Astrocyte (in vitro differentiated cells and primary cell): ENCODE data around the gene DNAAF5. TPM values are rescaled to one million over a fixed set of nuclear protein-coding genes. Genes with fewer than 3 reads are reported as not detected.
"Not testable (repeated sequence)": the region's sequence is repeated elsewhere in the genome, so short reads cannot be mapped to it uniquely, and the experiment has no call there.

Source experiments
- DNase-seq: peaks from one replicate; pipeline ENCODE4 v3.0.0-alpha.2; 2010; ENCODE audit warnings: low read depth
- FAIRE-seq: peaks from 2 replicates; lab custom pipeline; 2011; peaks lifted over from hg19 to GRCh38; lab: Jason Lieb, UNC
- H2AFZ ChIP-seq: 2 replicates; pipeline ENCODE4 v1.6.0; 2012; ENCODE audit warnings: low read depth, low read length, inconsistent platforms
- H3K27ac ChIP-seq: 2 replicates; pipeline ENCODE4 v1.5.1; 2011; ENCODE audit warnings: low read depth, low read length, inconsistent platforms
- H3K27me3 ChIP-seq: 2 replicates; pipeline ENCODE4 v1.6.0; 2011; ENCODE audit warnings: low read length, inconsistent platforms; ENCODE audit not compliant: insufficient read depth
- H3K36me3 ChIP-seq: 2 replicates; pipeline ENCODE4 v1.5.1; 2011; ENCODE audit warnings: low read length, inconsistent platforms; ENCODE audit not compliant: insufficient read depth
- H3K4me1 ChIP-seq: 2 replicates; pipeline ENCODE4 v1.5.1; 2011; ENCODE audit warnings: low read length, inconsistent platforms; ENCODE audit not compliant: insufficient read depth
- H3K4me2 ChIP-seq: 2 replicates; pipeline ENCODE4 v1.6.0; 2012; ENCODE audit warnings: low read length, inconsistent platforms
- H3K4me3 ChIP-seq: 2 replicates; pipeline ENCODE4 v1.5.1; 2011; ENCODE audit warnings: low read depth, mild to moderate bottlenecking, low read length, inconsistent platforms; ENCODE audit not compliant: insufficient read depth
- H3K79me2 ChIP-seq: 2 replicates; pipeline ENCODE4 v1.6.0; 2012; ENCODE audit warnings: mild to moderate bottlenecking, low read length, inconsistent platforms; ENCODE audit not compliant: insufficient read depth
- H3K9ac ChIP-seq: 2 replicates; pipeline ENCODE4 v1.6.0; 2012; ENCODE audit warnings: mild to moderate bottlenecking, low read length, inconsistent platforms
- H3K9me3 ChIP-seq: 2 replicates; pipeline ENCODE4 v1.5.1; 2012; ENCODE audit warnings: low read depth, mild to moderate bottlenecking, low read length, inconsistent platforms; ENCODE audit not compliant: insufficient read depth
- H4K20me1 ChIP-seq: 2 replicates; pipeline ENCODE4 v1.6.0; 2012; ENCODE audit warnings: low read length, inconsistent platforms; ENCODE audit not compliant: insufficient read depth
- H3K27ac Mint-ChIP-seq: one replicate; pipeline ENCODE4 v1.8.0; 2021; ENCODE audit warnings: mild to moderate bottlenecking, mixed read lengths; ENCODE audit not compliant: unreplicated experiment
- H3K27me3 Mint-ChIP-seq: one replicate; pipeline ENCODE4 v1.8.0; 2021; ENCODE audit warnings: low read depth, mixed read lengths; ENCODE audit not compliant: unreplicated experiment
- H3K36me3 Mint-ChIP-seq: one replicate; pipeline ENCODE4 v1.8.0; 2021; ENCODE audit warnings: low read depth, mixed read lengths; ENCODE audit not compliant: unreplicated experiment
- H3K4me1 Mint-ChIP-seq: one replicate; pipeline ENCODE4 v1.8.0; 2021; ENCODE audit warnings: low read depth, mixed read lengths; ENCODE audit not compliant: unreplicated experiment
- H3K4me3 Mint-ChIP-seq: one replicate; pipeline ENCODE4 v1.8.0; 2021; ENCODE audit warnings: mild to moderate bottlenecking, moderate library complexity, mixed read lengths; ENCODE audit not compliant: unreplicated experiment
- H3K9me3 Mint-ChIP-seq: one replicate; pipeline ENCODE4 v1.8.0; 2021; ENCODE audit warnings: mild to moderate bottlenecking, mixed read lengths; ENCODE audit not compliant: unreplicated experiment
- CTCF ChIP-seq: IDR thresholded peaks from 2 replicates; pipeline ENCODE4 v1.5.1; 2011; ENCODE audit warnings: low read depth, mild to moderate bottlenecking, inconsistent platforms, low read length, moderate library complexity; ENCODE audit not compliant: insufficient read depth
- EZH2 ChIP-seq: IDR thresholded peaks from 2 replicates; pipeline ENCODE4 v1.6.1; 2012; ENCODE audit warnings: mild to moderate bottlenecking, low read length, inconsistent platforms; ENCODE audit not compliant: insufficient read depth
- total RNA-seq: library from RNA; stranded (reverse); gene quantifications from 2 replicates; pipeline ENCODE4 v1.2.1, GENCODE V29; 2021

Gene DNAAF5
- total RNA-seq, 1 donor from 2014 or later = 24.5 TPM

- not testable (repeated sequence) for H3K36me3 ChIP-seq, H4K20me1 ChIP-seq, DNase-seq, H3K4me1 Mint-ChIP-seq, H3K9ac ChIP-seq, H3K4me1 ChIP-seq, H3K4me2 ChIP-seq, H3K27me3 ChIP-seq, H3K27ac ChIP-seq, H3K9me3 ChIP-seq, H3K27me3 Mint-ChIP-seq, FAIRE-seq, H2AFZ ChIP-seq, H3K4me3 ChIP-seq, H3K79me2 ChIP-seq, H3K4me3 Mint-ChIP-seq, H3K27ac Mint-ChIP-seq
- Mint-ChIP-seq H3K9me3 (peaks cover 10% of the 10 kb centered on the region), H3K36me3 (peaks cover 20% of the 10 kb centered on the region)
Observed at GRCh38 chr7:796434-797169, 70.1 kb downstream of the DNAAF5 start.

GRCh38 chr7:798921-799470 is 72.5 kb downstream of the DNAAF5 start:
- H3K36me3 Mint-ChIP-seq = peaks cover 16% of the 10 kb centered on the region
- H3K79me2 ChIP-seq = no peaks in the 10 kb centered on the region
- H3K27ac Mint-ChIP-seq = no peak overlapping the region
- no peak overlapping the region for H3K4me3 Mint-ChIP-seq
- no peak overlapping the region for H3K9ac ChIP-seq
- H3K9me3 Mint-ChIP-seq = peaks cover 10% of the 10 kb centered on the region
- no peaks in the 10 kb centered on the region for H3K27me3 Mint-ChIP-seq
- no peaks in the 10 kb centered on the region for H3K4me1 Mint-ChIP-seq
- H3K36me3 ChIP-seq = no peaks in the 10 kb centered on the region
- H3K4me3 ChIP-seq = no peak overlapping the region
- H3K27ac ChIP-seq = no peak overlapping the region
- no peaks in the 10 kb centered on the region for H3K4me1 ChIP-seq
- FAIRE-seq (no peak), DNase-seq (no peak)
- no peaks in the 10 kb centered on the region for H3K27me3 ChIP-seq
- no peaks in the 10 kb centered on the region for H4K20me1 ChIP-seq
- no peak overlapping the region for H3K4me2 ChIP-seq
- H3K9me3 ChIP-seq = no peaks in the 10 kb centered on the region
- TF ChIP-seq EZH2 (no peak), CTCF (no peak)
- H2AFZ ChIP-seq = no peak overlapping the region

GRCh38 chr7:800692-801091 is 74.2 kb downstream of the DNAAF5 start:
- peaks cover 10% of the 10 kb centered on the region for H3K9me3 Mint-ChIP-seq
- H3K36me3 ChIP-seq = no peaks in the 10 kb centered on the region
- no peak overlapping the region for H2AFZ ChIP-seq
- no peak overlapping the region for H3K27ac Mint-ChIP-seq
- DNase-seq (no peak), FAIRE-seq (no peak)
- no peak overlapping the region for H3K4me3 ChIP-seq
- H3K79me2 ChIP-seq = no peaks in the 10 kb centered on the region
- H3K4me2 ChIP-seq = no peak overlapping the region
- H3K27me3 Mint-ChIP-seq = no peaks in the 10 kb centered on the region
- H3K4me3 Mint-ChIP-seq = no peak overlapping the region
- H4K20me1 ChIP-seq = no peaks in the 10 kb centered on the region
- no peaks in the 10 kb centered on the region for H3K27me3 ChIP-seq
- no peak overlapping the region for H3K27ac ChIP-seq
- no peak overlapping the region for H3K9ac ChIP-seq
- H3K9me3 ChIP-seq = no peaks in the 10 kb centered on the region
- TF ChIP-seq CTCF (no peak), EZH2 (no peak)
- no peaks in the 10 kb centered on the region for H3K4me1 ChIP-seq
- no peaks in the 10 kb centered on the region for H3K4me1 Mint-ChIP-seq
- peaks cover 10% of the 10 kb centered on the region for H3K36me3 Mint-ChIP-seq

GRCh38 chr7:801351-801750 is 74.9 kb downstream of the DNAAF5 start:
- H3K4me3 Mint-ChIP-seq, H3K4me1 ChIP-seq, H3K36me3 ChIP-seq, H4K20me1 ChIP-seq, H2AFZ ChIP-seq, DNase-seq, H3K4me3 ChIP-seq, FAIRE-seq, H3K4me1 Mint-ChIP-seq, H3K27ac Mint-ChIP-seq, H3K27me3 ChIP-seq, H3K79me2 ChIP-seq, H3K36me3 Mint-ChIP-seq, H3K4me2 ChIP-seq, H3K9me3 ChIP-seq, H3K27me3 Mint-ChIP-seq, H3K9ac ChIP-seq, H3K27ac ChIP-seq: not testable (repeated sequence)
- H3K9me3 Mint-ChIP-seq = peaks cover 10% of the 10 kb centered on the region
